Liver (tissue), 3 donors: ENCODE measurements around the gene PDLIM3.

Source experiments
- ATF3 ChIP-seq: IDR thresholded peaks from 2 replicates; pipeline ENCODE4 v1.6.1; 2016; ENCODE audit warnings: antibody characterized with exemption
- CTCF ChIP-seq: fragments of 150-350 bp; IDR thresholded peaks from 2 replicates; pipeline ENCODE4 v1.5.1; 2017; ENCODE audit warnings: improper control_type of control experiment, low read depth, low read length; ENCODE audit not compliant: missing input control
- EGR1 ChIP-seq, 2 donors: IDR thresholded peaks; 2 replicates each; pipeline ENCODE4 v1.6.1; 2016 to 2018; ENCODE audit warnings: antibody characterized with exemption in 2 of 2, low read depth in 2 of 2
- FOXA1 ChIP-seq: IDR thresholded peaks from 2 replicates; pipeline ENCODE4 v1.6.1; 2016; ENCODE audit warnings: antibody characterized with exemption
- JUND ChIP-seq, 2 donors: IDR thresholded peaks; 2 replicates each; pipeline ENCODE4 v1.6.1; 2016; ENCODE audit warnings: antibody characterized with exemption in 2 of 2
- MAX ChIP-seq: IDR thresholded peaks from 2 replicates; pipeline ENCODE4 v1.6.1; 2016; ENCODE audit warnings: antibody characterized with exemption
- NR2F2 ChIP-seq: IDR thresholded peaks from 2 replicates; pipeline ENCODE4 v1.6.1; 2016; ENCODE audit warnings: antibody characterized with exemption
- RAD21 ChIP-seq, 2 donors: IDR thresholded peaks; 2 replicates each; pipeline ENCODE4 v1.6.1; 2016; ENCODE audit warnings: antibody characterized with exemption in 2 of 2, mild to moderate bottlenecking in 2 of 2
- REST ChIP-seq: IDR thresholded peaks from 2 replicates; pipeline ENCODE4 v1.6.1; 2016; ENCODE audit warnings: antibody characterized with exemption, mild to moderate bottlenecking
- RXRA ChIP-seq, 2 donors: IDR thresholded peaks; 2 replicates each; pipeline ENCODE4 v1.6.1; 2017 to 2018; ENCODE audit warnings: antibody characterized with exemption in 2 of 2, mild to moderate bottlenecking in 1 of 2
- TAF1 ChIP-seq: conservative IDR thresholded peaks from 2 replicates; pipeline ENCODE4 v1.6.1; 2016; ENCODE audit warnings: antibody characterized with exemption, mild to moderate bottlenecking
- YY1 ChIP-seq: IDR thresholded peaks from 2 replicates; pipeline ENCODE4 v1.6.1; 2016; ENCODE audit warnings: antibody characterized with exemption, mild to moderate bottlenecking
- ZBTB33 ChIP-seq: IDR thresholded peaks from 2 replicates; pipeline ENCODE4 v1.6.1; 2016; ENCODE audit warnings: antibody characterized with exemption
- donor health status: healthy.
- donor health status: healthy.

- TF ChIP-seq EGR1 (IDR thresholded peaks at IDR 0.05; ENCODE audit: low read depth in 2 of 2) (no peak), ATF3 (no peak), JUND (IDR thresholded peaks at IDR 0.05) (no peak), CTCF (no peak), REST (no peak), NR2F2 (no peak), TAF1 (no peak), YY1 (no peak), RXRA (IDR thresholded peaks at IDR 0.05) (no peak), ZBTB33 (no peak), MAX (no peak), RAD21 (IDR thresholded peaks at IDR 0.05) (no peak), FOXA1 (no peak)
Measured at GRCh38 chr4:185546335-185546734, 11.0 kb upstream of the PDLIM3 start.
